HG03442 (cell line): Measurements from ENCODE around the gene PLD4.
"Not testable (repeated sequence)": the region's sequence is repeated elsewhere in the genome, so short reads cannot be mapped to it uniquely, and the experiment has no call there.

Experiments
- ATAC-seq: cut with Tn5 transposase; IDR thresholded peaks from one replicate; pipeline ENCODE4 v1.9.1; 2021; ENCODE audit warnings: mild to moderate bottlenecking, moderate library complexity; ENCODE audit not compliant: unreplicated experiment

The PLD4 gene, protein sequence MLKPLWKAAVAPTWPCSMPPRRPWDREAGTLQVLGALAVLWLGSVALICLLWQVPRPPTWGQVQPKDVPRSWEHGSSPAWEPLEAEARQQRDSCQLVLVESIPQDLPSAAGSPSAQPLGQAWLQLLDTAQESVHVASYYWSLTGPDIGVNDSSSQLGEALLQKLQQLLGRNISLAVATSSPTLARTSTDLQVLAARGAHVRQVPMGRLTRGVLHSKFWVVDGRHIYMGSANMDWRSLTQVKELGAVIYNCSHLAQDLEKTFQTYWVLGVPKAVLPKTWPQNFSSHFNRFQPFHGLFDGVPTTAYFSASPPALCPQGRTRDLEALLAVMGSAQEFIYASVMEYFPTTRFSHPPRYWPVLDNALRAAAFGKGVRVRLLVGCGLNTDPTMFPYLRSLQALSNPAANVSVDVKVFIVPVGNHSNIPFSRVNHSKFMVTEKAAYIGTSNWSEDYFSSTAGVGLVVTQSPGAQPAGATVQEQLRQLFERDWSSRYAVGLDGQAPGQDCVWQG

GRCh38 chr14:104924421-104925213 lies at the start of gene PLD4:
TSS of gene PLD4 (plus strand) at chr14:104924879. CDS start at chr14:104927141, 2,262 bp downstream.
- ATAC-seq: no peak

- no peak for ATAC-seq
Measured at GRCh38 chr14:104875412-104875751, 49.3 kb upstream of the PLD4 start.

DNA sequence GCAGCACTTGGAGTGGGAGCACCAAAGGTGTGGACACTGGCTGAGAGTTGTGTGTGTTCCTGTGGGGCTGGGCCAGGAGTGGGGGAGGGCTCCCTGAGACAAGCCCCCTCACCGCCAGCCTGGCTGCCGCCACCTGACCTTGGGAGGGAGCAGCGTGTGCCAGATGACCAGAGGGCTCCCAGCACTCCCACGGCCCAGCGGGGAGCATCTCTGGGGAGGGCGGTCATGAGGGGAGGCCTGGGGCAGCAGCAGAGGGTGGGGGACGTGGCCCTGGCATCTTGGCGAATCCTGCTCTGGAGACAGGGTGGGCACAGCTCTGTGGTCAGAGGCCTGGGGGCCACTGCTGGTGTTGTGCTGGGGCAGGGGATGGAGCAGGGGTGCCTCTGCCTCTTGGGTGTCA lies 48.9 kb upstream of the PLD4 start:
- ATAC-seq: no peak

- ATAC-seq: no peak
Measured at GRCh38 chr14:104876251-104876699, 48.4 kb upstream of the PLD4 start.

GRCh38 chr14:104877066-104877805 lies 47.4 kb upstream of the PLD4 start:
- no peak for ATAC-seq

GRCh38 chr14:104877806-104878550 lies 46.7 kb upstream of the PLD4 start:
- no peak for ATAC-seq

DNA sequence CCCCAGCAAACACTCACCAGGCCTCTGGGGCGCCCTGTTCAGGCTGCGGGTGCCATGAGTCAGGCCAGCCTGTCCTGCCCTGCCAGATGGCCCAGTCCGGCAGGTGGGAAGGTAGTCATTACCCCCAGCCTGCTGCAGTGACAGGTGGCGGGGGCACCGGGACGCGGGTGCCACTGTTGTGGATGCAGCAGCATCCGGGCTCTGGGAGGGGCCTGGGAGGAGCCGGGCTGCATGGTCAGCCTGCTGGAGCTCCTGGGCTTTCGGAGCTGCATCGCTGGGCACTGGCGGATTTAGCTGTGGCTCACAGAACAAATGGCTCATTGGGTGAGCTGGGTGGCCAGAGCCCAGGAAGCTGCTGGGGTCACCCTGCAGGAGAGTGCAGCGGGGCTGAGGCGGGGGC lies 46.1 kb upstream of the PLD4 start:
- no peak for ATAC-seq

DNA sequence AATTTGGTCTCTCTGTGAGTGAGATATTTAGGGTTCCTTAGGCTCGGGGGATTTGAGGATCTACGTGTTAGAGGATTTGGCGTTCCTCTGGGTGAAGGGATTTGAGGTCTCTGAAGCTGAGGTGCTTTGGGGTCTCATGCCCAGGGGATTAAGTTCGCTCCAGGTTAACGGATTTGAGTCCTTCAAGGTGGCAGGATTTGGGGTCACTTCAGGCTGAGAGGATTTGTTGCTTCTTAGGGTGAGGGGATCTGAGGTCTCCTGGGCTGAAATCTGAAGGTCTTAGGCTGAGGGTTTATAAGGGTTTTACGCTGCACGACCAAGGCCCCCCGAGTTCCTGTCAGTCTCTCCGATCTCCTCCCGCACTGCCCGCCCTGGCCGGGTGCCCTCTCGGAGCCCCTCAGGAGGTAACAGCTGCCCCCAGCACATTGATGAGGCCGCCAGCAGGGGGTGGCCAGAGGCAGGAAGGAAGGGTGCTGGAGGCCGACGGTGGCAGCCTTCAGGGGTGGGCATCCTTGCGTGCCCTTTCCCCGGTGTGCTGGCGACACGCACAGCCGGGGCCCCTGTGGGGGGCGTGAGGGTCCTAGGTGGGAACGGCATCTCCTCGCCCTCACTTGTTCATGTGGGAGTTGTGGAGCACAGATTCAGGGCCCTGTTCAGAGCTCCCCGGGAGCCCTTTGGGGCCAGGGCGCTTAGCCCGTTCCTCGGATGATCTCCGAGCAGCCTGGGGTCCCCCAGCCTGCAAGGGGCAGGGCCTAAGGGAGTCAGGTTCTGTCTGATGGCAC lies 45.3 kb upstream of the PLD4 start:
- ATAC-seq: no peak

GRCh38 chr14:104879983-104880565 lies 44.6 kb upstream of the PLD4 start:
- ATAC-seq: no peak

DNA sequence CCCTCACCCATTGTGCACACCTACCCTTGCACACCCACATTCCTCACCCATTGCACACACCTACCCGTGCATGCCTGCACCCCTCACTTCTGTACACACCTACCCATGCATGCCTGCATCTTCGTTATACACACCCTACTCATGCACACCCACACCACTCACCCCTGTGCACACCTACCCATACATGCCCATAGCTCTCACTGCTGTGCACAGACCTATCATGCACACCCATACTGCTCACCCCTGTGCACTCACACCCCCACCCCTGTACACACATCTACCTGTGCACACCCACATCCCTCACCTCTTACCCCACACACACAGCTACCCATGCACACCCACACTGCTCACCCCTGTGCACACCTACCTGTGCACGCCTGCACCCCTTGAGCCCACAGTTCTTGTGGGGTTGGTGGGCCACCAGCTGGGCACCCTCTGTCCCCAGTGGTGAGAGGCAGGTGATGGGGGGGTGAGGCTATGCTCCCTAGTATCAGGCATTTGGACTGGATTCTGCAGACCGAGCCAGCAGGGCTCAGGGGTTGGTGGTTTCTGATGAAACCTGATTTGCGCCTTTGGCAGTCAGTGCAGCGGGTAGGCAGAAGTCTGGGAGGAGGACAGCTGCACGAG lies 44.0 kb upstream of the PLD4 start:
- no peak for ATAC-seq

DNA sequence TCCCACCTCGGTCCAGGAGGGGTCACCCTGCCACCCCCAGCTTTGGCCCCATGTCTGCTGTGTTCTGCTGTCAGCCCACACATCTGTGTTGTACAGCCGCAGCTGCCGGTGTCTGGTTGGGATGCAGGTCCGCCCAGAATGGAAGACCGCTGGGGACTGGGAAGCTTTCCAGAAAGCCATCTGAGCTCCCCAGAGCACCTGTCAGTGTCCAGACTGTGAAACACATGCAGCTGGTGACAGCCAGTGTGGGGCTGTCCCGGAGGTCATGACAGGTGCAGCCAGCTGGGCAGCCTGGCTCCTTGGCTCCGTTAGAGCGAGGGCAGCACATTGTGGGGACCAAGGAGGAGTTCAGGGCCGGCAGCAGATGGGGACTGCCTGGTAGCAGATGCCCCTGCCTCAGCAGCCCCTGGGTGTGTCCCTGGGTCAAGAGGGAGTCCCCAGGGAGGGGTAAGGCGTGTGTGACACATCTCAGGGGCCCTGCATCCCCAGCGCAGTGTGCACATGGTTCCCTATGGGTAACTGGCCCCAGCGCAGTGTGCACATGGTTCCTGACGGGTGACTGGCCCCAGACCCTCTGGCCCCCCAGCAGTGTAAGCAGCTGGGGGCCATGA lies 43.2 kb upstream of the PLD4 start:
- ATAC-seq: no peak

DNA sequence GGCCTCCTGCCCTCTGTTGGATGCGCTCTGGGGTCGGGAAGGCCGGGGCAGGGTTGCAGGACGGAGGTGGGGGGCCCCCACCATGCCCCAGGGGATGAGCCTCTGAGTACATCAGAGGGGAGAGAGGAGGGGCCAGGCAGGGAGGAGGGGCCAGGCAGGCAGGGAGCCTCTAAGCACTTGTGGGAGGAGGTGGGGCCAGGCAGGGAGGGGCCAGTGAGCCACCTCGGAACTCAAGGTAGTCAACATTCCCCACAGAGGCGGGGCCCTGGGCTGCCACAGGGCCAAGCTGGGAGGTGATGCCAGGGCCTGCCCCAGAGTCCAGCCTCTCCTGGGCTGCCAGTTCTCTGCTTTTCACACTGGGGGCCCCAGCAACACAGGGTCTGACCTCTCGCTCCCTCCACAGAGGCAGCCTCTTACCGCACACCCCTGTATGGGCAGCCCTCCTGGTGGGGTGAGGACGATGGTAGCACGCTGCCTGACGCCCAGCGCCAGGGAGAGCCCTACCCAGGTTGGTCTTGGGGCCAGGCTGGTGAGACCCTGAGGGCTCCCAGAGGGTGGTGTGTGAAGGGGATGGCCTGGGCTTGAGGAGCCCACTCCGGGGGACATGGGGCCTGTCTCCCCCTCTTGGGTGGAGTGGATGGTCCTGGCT lies 42.2 kb upstream of the PLD4 start:
- no peak for ATAC-seq

DNA sequence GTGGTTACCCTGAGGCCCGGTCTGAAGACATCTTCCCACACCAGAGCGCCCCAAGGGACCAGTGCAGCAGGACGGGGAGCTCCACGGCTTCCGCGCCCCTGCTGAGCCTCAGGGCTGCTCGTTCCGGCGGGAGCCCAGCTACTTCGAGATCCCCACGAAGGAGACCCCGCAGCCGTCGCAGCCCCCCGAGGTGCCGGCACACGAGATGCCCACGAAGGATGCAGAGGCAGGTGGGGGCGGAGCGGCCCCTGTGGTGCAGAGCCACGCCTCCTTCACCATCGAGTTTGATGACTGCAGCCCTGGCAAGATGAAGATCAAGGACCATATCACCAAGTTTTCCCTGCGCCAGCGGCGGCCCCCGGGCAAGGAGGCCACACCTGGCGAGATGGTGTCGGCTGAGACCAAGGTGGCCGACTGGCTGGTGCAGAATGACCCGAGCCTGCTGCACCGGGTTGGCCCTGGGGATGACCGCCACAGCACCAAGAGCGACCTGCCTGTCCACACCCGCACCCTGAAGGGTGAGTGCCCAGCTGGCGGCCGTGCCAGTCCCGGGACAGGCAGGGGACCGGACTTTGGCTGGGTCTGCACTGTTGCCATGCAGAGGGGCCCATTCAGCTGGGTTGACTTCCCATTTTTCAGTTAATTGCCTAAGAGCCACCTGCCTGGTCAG lies 41.6 kb upstream of the PLD4 start:
- ATAC-seq: no peak

GRCh38 chr14:104883681-104884361 lies 40.9 kb upstream of the PLD4 start:
- no peak for ATAC-seq

DNA sequence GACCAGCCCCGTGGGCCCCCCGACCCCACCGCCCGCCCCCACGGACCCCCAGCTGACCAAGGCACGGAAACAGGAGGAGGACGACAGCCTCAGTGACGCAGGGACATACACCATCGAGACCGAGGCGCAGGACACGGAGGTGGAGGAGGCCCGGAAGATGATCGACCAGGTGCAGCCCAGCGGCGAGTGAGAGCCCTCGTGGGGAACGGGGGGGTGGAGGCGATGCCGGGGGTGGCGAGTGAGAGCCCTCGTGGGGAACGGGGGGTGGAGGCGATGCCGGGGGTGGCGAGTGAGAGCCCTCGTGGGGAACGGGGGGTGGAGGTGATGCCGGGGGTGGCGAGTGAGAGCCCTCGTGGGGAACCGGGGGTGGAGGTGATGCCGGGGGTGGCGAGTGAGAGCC lies 40.3 kb upstream of the PLD4 start:
- not testable (repeated sequence) for ATAC-seq

DNA sequence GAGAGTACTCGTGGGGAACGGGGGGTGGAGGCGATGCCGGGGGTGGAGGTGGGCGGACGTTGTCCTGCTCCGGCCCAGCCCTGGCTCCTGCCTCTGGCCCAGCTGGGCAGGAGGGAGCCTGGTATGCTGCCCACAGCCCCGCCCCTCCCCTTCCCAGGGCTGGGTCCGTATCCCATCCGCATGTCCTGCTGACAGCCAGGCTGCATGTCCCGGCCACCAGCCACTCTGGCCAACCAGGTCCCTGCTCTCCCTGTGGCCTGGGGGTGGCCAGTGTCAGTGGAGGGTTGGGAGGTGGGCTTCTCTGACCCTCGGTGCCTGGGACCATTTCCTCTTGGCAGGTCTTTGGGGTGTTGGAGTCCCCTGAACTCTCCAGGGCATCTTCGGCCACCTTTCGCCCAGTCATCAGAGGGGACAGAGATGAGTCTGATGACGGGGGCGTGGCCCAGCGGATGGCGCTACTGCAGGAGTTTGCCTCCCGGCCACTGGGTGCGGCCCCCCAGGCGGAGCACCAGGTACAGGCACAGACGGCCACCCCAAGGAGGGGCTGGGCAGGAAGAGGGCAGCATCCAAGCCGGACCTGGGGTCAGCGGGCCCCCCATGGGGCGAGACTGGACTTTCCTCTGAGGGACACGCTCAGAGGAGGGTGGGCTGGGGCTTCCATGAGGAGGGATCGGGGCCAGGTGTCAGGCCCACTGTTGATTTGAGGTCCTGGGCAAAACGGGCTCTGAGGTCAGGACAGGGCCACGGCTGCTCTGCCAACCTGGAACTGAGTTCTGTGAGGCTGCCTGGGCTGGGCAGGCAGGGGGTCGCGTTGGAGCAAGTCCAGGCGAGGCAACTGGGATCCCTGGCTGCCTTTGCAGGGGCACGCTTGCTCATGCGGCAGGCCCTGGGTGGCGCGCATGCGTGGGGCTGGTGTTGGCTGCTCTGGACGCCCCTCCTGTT lies 39.4 kb upstream of the PLD4 start:
- ATAC-seq: no peak
